NCI-H82 treated with DMSO at 0.1 percent for 48 hours (cell line): ENCODE measurements around the gene CMC2.

Source experiments
- DNase-seq: peaks from one replicate; lab custom pipeline; 2025; ENCODE audit not compliant: unreplicated experiment; lab: John Stamatoyannopoulos, UW

The CMC2 gene

GRCh38 chr16:80932708-80933095 is 74.0 kb downstream of the CMC2 start:
- no peak for DNase-seq

- no peak for DNase-seq
These were observed 74.6 kb downstream of the CMC2 start for GRCh38 chr16:80931801-80932707.

DNA sequence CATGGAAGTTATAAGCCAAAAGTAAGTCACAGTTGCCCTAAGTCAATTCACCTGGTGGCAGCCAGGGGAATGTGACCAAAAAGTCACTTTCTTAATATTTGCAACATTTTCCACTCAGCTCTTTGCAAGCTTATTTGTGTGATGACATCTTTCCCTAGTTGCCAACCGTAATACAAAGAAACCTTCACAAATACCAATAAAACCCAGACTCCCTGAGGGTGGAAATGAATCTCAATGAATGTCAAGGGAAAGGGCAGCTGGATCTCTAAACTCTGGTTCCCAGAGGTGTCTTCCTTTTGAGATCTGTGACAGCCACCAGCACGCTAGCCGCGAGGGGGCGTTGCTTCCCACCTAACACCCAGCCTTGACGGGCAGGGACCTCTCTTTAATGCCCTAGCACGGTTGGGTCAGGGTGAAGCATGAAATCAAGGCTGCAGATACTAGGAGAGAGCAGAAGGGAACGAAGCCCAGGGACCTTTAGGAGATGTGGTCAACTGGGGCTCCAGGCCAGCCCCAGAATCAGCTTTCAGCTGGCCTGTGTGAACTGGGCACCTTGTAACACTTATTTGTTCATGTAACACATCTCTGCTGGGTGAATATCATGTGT is 82.2 kb downstream of the CMC2 start:
- no peak for DNase-seq

DNA sequence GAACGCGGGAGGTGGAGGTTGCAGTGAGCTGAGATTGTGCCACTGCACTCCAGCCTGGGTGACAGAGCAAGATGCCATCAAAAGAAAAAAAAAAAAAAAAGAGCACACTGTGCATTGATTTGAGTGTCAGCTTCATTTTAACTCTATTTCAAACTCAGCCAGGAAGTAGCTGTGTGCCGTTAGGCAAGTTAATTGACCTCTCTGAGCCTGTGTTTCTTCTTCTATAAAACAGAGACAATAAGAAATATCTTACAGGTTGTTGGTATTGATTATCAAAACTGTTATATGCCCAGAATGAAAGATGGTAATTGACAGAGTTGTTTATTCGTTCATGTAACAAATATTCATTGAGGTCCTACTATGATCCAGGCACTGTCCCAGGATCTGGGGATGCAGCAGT is 83.3 kb downstream of the CMC2 start:
- DNase-seq = no peak
